H1 (cell line): ENCODE data around the gene TRIP11.

Experiments
- ASH2L ChIP-seq: fragments of 200-600, 300-600 bp; sonication (generic); IDR thresholded peaks from one replicate; pipeline ENCODE4 v1.7.1; 2017; ENCODE audit warnings: low read length
- CHD2 ChIP-seq: IDR thresholded peaks from 2 replicates; pipeline ENCODE4 v1.6.1; 2012; ENCODE audit warnings: low read length, improper control_type of control experiment
- KDM1A ChIP-seq: fragments of 200-600, 300-600 bp; sonication (generic); IDR thresholded peaks from 2 replicates; pipeline ENCODE4 v1.7.1; 2016; ENCODE audit warnings: mild to moderate bottlenecking, low read length, borderline replicate concordance
- NANOG ChIP-seq: IDR thresholded peaks from 2 replicates; pipeline ENCODE4 v1.6.1; 2011; ENCODE audit warnings: low read length, low read depth, mild to moderate bottlenecking, inconsistent platforms; ENCODE audit not compliant: insufficient read depth, poor library complexity, severe bottlenecking
- POLR2AphosphoS5 ChIP-seq: IDR thresholded peaks from 2 replicates; pipeline ENCODE4 v1.6.1; 2011; ENCODE audit warnings: low read depth, low read length
- RBBP5 ChIP-seq: IDR thresholded peaks from 2 replicates; pipeline ENCODE4 v1.7.1; 2012; ENCODE audit warnings: low read depth, mild to moderate bottlenecking, inconsistent platforms, low read length, moderate library complexity, borderline replicate concordance
- TAF7 ChIP-seq: optimal IDR thresholded peaks from 2 replicates; pipeline ENCODE3; 2011; ENCODE audit warnings: low read depth, mild to moderate bottlenecking, inconsistent platforms, low read length, moderate library complexity, borderline replicate concordance
- TF ChIP-seq, protein P1 (sequence below), 3 experiments: IDR thresholded peaks; 1 replicate in 2 of 3; 2 replicates in 1 of 3; pipeline versions ENCODE4 v1.5.1 to v1.6.1; 2011; ENCODE audit warnings: low read length in 3 of 3, mild to moderate bottlenecking in 3 of 3, inconsistent platforms in 2 of 3, low read depth in 1 of 3, moderate library complexity in 1 of 3; ENCODE audit not compliant: insufficient read depth in 1 of 3; ENCODE audit errors: control extremely low read depth in 1 of 3
- TF ChIP-seq, protein P2 (sequence below): IDR thresholded peaks from 2 replicates; pipeline ENCODE4 v1.6.1; 2011; ENCODE audit warnings: low read length, improper control_type of control experiment

DNA sequence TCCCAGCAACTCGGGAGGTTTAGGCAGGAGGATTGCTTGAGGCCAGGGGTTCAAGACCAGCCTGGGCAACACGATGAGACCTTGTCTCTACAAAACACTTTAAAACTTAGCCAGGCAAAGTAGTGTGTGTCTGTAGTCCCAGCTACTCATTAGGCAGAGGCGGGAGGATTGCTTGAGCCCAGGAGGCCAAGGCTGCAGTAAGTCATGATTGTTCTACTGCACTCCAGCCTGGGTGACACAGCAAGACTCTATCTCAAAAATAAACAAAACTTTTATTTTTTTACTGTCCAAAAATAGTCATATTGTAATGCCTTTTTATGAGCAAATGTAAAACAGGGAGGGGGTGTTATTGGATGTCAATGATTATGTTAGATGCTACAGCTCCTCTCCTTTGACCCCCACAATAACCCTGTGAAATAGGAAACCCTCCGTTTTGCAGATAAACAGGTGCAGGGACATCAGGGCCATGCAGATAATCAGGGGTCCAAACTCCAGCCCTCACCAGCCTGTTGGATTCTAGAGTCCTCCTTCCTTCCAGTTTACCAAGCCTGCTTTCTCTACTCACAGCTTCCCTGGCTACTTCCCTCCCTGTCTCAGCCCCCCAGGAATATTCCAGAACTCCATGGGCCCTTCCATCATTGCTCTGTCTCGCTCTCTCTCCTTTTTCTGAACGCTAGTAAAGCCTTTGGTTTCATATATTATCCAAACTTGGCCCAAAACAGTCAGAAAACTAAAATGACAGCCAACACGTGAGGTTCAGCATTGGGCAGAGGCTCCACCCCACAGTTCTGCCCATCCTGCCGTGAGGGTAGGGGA is 86.5 kb downstream of the TRIP11 start:
- TF ChIP-seq CHD2 = no peak
- TF ChIP-seq, protein P1, sequence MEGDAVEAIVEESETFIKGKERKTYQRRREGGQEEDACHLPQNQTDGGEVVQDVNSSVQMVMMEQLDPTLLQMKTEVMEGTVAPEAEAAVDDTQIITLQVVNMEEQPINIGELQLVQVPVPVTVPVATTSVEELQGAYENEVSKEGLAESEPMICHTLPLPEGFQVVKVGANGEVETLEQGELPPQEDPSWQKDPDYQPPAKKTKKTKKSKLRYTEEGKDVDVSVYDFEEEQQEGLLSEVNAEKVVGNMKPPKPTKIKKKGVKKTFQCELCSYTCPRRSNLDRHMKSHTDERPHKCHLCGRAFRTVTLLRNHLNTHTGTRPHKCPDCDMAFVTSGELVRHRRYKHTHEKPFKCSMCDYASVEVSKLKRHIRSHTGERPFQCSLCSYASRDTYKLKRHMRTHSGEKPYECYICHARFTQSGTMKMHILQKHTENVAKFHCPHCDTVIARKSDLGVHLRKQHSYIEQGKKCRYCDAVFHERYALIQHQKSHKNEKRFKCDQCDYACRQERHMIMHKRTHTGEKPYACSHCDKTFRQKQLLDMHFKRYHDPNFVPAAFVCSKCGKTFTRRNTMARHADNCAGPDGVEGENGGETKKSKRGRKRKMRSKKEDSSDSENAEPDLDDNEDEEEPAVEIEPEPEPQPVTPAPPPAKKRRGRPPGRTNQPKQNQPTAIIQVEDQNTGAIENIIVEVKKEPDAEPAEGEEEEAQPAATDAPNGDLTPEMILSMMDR (IDR thresholded peaks at IDR 0.05; ENCODE audit: control extremely low read depth in 1 of 3, insufficient read depth in 1 of 3, low read depth in 1 of 3, low read length in 3 of 3) = no peak
- TF ChIP-seq NANOG = no peak
- TF ChIP-seq POLR2AphosphoS5 = no peak
- no peak for TF ChIP-seq RBBP5
- TF ChIP-seq KDM1A = no peak
- TF ChIP-seq ASH2L = no peak
- no peak for TF ChIP-seq TAF7
- TF ChIP-seq, protein P2, sequence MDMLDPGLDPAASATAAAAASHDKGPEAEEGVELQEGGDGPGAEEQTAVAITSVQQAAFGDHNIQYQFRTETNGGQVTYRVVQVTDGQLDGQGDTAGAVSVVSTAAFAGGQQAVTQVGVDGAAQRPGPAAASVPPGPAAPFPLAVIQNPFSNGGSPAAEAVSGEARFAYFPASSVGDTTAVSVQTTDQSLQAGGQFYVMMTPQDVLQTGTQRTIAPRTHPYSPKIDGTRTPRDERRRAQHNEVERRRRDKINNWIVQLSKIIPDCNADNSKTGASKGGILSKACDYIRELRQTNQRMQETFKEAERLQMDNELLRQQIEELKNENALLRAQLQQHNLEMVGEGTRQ = no peak
